ENCODE measurements around the gene FUT9. TPM values are rescaled to one million over a fixed set of nuclear protein-coding genes. Genes with fewer than 3 reads are reported as not detected.

The FUT9 gene
- total and polyA plus RNA-seq, 2 of the 8 experiments (the other 6 are each of a cell fraction or from before 2014, with no cell fraction given): 0.85 to 4.9 TPM

- TF ChIP-seq, protein P1, sequence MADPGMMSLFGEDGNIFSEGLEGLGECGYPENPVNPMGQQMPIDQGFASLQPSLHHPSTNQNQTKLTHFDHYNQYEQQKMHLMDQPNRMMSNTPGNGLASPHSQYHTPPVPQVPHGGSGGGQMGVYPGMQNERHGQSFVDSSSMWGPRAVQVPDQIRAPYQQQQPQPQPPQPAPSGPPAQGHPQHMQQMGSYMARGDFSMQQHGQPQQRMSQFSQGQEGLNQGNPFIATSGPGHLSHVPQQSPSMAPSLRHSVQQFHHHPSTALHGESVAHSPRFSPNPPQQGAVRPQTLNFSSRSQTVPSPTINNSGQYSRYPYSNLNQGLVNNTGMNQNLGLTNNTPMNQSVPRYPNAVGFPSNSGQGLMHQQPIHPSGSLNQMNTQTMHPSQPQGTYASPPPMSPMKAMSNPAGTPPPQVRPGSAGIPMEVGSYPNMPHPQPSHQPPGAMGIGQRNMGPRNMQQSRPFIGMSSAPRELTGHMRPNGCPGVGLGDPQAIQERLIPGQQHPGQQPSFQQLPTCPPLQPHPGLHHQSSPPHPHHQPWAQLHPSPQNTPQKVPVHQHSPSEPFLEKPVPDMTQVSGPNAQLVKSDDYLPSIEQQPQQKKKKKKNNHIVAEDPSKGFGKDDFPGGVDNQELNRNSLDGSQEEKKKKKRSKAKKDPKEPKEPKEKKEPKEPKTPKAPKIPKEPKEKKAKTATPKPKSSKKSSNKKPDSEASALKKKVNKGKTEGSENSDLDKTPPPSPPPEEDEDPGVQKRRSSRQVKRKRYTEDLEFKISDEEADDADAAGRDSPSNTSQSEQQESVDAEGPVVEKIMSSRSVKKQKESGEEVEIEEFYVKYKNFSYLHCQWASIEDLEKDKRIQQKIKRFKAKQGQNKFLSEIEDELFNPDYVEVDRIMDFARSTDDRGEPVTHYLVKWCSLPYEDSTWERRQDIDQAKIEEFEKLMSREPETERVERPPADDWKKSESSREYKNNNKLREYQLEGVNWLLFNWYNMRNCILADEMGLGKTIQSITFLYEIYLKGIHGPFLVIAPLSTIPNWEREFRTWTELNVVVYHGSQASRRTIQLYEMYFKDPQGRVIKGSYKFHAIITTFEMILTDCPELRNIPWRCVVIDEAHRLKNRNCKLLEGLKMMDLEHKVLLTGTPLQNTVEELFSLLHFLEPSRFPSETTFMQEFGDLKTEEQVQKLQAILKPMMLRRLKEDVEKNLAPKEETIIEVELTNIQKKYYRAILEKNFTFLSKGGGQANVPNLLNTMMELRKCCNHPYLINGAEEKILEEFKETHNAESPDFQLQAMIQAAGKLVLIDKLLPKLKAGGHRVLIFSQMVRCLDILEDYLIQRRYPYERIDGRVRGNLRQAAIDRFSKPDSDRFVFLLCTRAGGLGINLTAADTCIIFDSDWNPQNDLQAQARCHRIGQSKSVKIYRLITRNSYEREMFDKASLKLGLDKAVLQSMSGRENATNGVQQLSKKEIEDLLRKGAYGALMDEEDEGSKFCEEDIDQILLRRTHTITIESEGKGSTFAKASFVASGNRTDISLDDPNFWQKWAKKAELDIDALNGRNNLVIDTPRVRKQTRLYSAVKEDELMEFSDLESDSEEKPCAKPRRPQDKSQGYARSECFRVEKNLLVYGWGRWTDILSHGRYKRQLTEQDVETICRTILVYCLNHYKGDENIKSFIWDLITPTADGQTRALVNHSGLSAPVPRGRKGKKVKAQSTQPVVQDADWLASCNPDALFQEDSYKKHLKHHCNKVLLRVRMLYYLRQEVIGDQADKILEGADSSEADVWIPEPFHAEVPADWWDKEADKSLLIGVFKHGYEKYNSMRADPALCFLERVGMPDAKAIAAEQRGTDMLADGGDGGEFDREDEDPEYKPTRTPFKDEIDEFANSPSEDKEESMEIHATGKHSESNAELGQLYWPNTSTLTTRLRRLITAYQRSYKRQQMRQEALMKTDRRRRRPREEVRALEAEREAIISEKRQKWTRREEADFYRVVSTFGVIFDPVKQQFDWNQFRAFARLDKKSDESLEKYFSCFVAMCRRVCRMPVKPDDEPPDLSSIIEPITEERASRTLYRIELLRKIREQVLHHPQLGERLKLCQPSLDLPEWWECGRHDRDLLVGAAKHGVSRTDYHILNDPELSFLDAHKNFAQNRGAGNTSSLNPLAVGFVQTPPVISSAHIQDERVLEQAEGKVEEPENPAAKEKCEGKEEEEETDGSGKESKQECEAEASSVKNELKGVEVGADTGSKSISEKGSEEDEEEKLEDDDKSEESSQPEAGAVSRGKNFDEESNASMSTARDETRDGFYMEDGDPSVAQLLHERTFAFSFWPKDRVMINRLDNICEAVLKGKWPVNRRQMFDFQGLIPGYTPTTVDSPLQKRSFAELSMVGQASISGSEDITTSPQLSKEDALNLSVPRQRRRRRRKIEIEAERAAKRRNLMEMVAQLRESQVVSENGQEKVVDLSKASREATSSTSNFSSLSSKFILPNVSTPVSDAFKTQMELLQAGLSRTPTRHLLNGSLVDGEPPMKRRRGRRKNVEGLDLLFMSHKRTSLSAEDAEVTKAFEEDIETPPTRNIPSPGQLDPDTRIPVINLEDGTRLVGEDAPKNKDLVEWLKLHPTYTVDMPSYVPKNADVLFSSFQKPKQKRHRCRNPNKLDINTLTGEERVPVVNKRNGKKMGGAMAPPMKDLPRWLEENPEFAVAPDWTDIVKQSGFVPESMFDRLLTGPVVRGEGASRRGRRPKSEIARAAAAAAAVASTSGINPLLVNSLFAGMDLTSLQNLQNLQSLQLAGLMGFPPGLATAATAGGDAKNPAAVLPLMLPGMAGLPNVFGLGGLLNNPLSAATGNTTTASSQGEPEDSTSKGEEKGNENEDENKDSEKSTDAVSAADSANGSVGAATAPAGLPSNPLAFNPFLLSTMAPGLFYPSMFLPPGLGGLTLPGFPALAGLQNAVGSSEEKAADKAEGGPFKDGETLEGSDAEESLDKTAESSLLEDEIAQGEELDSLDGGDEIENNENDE (IDR thresholded peaks at IDR 0.05; ENCODE audit: insufficient replicate concordance, low read length): no peak
- TF ChIP-seq NRF1 (IDR thresholded peaks at IDR 0.05; ENCODE audit: low read depth, low read length) (no peak), TAF1 (IDR thresholded peaks at IDR 0.05; ENCODE audit: low read depth, low read length) (peak; percentile 81), FOSL1 (IDR thresholded peaks at IDR 0.05; ENCODE audit: insufficient read depth, low read depth, low read length) (0 out of 2 replicates have a peak, but pooled peaks have one; percentile 2)
- TF ChIP-seq, protein P2, sequence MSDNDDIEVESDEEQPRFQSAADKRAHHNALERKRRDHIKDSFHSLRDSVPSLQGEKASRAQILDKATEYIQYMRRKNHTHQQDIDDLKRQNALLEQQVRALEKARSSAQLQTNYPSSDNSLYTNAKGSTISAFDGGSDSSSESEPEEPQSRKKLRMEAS (IDR thresholded peaks at IDR 0.05): peak; percentile 86
- TF ChIP-seq, protein P3, sequence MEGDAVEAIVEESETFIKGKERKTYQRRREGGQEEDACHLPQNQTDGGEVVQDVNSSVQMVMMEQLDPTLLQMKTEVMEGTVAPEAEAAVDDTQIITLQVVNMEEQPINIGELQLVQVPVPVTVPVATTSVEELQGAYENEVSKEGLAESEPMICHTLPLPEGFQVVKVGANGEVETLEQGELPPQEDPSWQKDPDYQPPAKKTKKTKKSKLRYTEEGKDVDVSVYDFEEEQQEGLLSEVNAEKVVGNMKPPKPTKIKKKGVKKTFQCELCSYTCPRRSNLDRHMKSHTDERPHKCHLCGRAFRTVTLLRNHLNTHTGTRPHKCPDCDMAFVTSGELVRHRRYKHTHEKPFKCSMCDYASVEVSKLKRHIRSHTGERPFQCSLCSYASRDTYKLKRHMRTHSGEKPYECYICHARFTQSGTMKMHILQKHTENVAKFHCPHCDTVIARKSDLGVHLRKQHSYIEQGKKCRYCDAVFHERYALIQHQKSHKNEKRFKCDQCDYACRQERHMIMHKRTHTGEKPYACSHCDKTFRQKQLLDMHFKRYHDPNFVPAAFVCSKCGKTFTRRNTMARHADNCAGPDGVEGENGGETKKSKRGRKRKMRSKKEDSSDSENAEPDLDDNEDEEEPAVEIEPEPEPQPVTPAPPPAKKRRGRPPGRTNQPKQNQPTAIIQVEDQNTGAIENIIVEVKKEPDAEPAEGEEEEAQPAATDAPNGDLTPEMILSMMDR (IDR thresholded peaks at IDR 0.05; ENCODE audit: control extremely low read depth in 1 of 3, insufficient read depth in 1 of 3, low read depth in 1 of 3, low read length in 3 of 3): peak in 2 of 3 experiments; percentile 30 to 57; a peak in 3 of 4 replicates
Observed at GRCh38 chr6:96015518-96016333, at the start of gene FUT9 (continued).
